ACC112 (cell line): ENCODE results near the gene TGM3.

ENCODE experiments used
- H2AFZ ChIP-seq: fragments of 200-600 bp; sonication (generic); one replicate; pipeline ENCODE4 v1.6.0; 2017; ENCODE audit warnings: antibody characterized with exemption, low read length; ENCODE audit not compliant: unreplicated experiment
- H3K27ac ChIP-seq: fragments of 200-600 bp; sonication (generic); 2 replicates; pipeline ENCODE4 v1.5.1; 2014; ENCODE audit warnings: low read depth, mild to moderate bottlenecking, antibody characterized with exemption, low read length, moderate library complexity
- H3K27me3 ChIP-seq: fragments of 200-600 bp; sonication (generic); 2 replicates; pipeline ENCODE4 v1.6.1; 2014; ENCODE audit warnings: mild to moderate bottlenecking, antibody characterized with exemption, low read length, moderate library complexity, mixed read lengths; ENCODE audit not compliant: insufficient read depth
- H3K36me3 ChIP-seq: fragments of 200-600 bp; sonication (generic); 2 replicates; pipeline ENCODE4 v1.6.1; 2016; ENCODE audit warnings: mild to moderate bottlenecking, antibody characterized with exemption, low read length, moderate library complexity, mixed read lengths; ENCODE audit not compliant: insufficient read depth
- H3K4me1 ChIP-seq: fragments of 200-600 bp; sonication (generic); one replicate; pipeline ENCODE4 v1.6.1; 2016; ENCODE audit warnings: low read length, mixed read lengths; ENCODE audit not compliant: insufficient read depth, unreplicated experiment, control insufficient read depth
- H3K4me3 ChIP-seq: fragments of 200-600 bp; sonication (generic); 2 replicates; pipeline ENCODE4 v1.5.1; 2014; ENCODE audit warnings: mild to moderate bottlenecking, low read depth, low read length
- H3K79me2 ChIP-seq: fragments of 200-600 bp; sonication (generic); one replicate; pipeline ENCODE4 v1.6.0; 2016; ENCODE audit warnings: low read length; ENCODE audit not compliant: control insufficient read depth, unreplicated experiment, insufficient read depth

The TGM3 gene

DNA sequence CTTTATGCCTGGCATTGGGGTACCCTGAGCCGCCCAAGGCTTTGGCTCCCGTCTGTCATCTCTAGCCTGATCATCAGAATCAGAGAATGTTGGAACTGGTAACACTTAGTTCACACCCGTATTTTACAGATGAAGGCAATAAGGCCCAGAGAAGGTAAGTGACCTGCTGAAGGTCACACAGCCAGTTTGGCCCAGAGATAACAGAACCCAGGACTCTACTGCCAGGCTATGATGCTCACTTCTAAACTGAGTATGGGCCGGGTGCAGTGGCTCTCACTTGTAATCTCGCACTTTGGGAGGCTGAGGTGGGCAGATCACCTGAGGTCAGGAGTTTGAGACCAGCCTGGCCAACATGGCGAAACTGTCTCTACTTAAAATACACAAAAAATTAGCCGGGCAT, 83.1 kb downstream of the TGM3 start:
- Histone ChIP-seq H3K79me2 (no peaks in the 10 kb centered on the region), H3K4me3 (no peak overlapping the region), H3K27me3 (no peaks in the 10 kb centered on the region), H2AFZ (no peak overlapping the region), H3K27ac (no peak overlapping the region), H3K4me1 (no peaks in the 10 kb centered on the region), H3K36me3 (no peaks in the 10 kb centered on the region)

GRCh38 chr20:2379511-2380229, 83.9 kb downstream of the TGM3 start:
- no peaks in the 10 kb centered on the region for H3K36me3 ChIP-seq
- H3K27ac ChIP-seq: no peak overlapping the region

DNA sequence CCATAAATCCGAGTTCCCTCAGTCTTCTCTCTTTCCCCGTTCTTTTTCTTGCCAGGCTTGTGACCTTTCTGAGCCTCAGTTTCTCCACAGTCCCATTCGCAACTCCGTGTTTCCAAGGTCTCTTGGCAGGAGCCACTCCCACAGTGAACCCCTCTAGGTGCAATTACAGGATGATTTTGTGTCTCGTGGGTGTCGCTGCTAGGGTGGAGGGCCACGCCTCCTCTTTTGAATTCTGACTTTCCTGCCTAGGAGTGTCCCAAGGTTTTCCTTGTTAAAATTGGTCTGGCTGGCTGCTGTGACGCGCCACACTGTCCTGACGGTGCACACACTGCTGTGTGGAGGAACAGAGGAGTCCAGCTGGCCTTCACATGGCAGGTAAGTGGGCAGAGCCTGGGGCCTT, 84.8 kb downstream of the TGM3 start, which contains the start of gene TGM6:
Gene TGM6, plus strand, starts transcription at position 301 of the 400 bp plus-strand sequence. Its CDS starts 68 bp downstream, at position 369.
- Histone ChIP-seq H2AFZ (no peak within 1 kb of the TSS), H3K27me3 (no peaks in the 10 kb centered on the region), H3K4me1 (no peaks in the 10 kb centered on the region), H3K36me3 (no peaks in the 10 kb centered on the region), H3K27ac (no peak within 1 kb of the TSS), H3K4me3 (no peak within 1 kb of the TSS), H3K79me2 (no peaks in the 10 kb centered on the region)

More at GRCh38 chr20:2379511-2380229, 83.9 kb downstream of the TGM3 start:
- Histone ChIP-seq H3K4me3 (no peak overlapping the region), H3K79me2 (no peaks in the 10 kb centered on the region), H3K27me3 (no peaks in the 10 kb centered on the region), H3K4me1 (no peaks in the 10 kb centered on the region), H2AFZ (no peak overlapping the region)

GRCh38 chr20:2381303-2381702, 85.5 kb downstream of the TGM3 start:
- Histone ChIP-seq H3K4me3 (no peak overlapping the region), H3K79me2 (no peaks in the 10 kb centered on the region)

GRCh38 chr20:2382833-2383232, 87.0 kb downstream of the TGM3 start:
- no peaks in the 10 kb centered on the region for H3K36me3 ChIP-seq
- H2AFZ ChIP-seq: no peak overlapping the region
- H3K27me3 ChIP-seq: no peaks in the 10 kb centered on the region
- H3K4me3 ChIP-seq: no peak overlapping the region
- H3K79me2 ChIP-seq: no peaks in the 10 kb centered on the region
- H3K27ac ChIP-seq: no peak overlapping the region
- peaks cover 7% of the 10 kb centered on the region for H3K4me1 ChIP-seq

More at GRCh38 chr20:2381303-2381702, 85.5 kb downstream of the TGM3 start:
- no peak overlapping the region for H3K27ac ChIP-seq
- no peaks in the 10 kb centered on the region for H3K27me3 ChIP-seq
- H3K36me3 ChIP-seq: no peaks in the 10 kb centered on the region
- no peaks in the 10 kb centered on the region for H3K4me1 ChIP-seq
- no peak overlapping the region for H2AFZ ChIP-seq

DNA sequence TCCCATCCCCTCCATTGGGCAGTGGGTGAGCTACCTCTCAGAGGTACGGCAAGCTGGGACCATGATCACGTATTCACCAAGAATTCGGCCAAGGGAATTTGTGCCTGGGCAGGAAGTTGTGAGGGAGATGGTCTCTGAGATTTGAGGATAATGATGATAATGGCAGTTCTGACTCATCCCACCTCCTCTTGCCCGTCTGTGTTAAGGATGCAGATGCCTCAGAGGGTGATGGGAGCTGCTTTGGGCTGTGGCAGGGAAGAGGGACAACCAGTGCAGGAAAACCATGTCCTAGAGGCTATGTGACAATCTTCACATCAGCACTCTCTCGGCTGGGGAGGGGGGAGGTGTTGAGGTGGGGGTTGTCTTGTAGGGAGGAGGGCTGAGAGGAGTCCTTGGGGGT, 89.2 kb downstream of the TGM3 start:
- Histone ChIP-seq H3K27ac (no peak overlapping the region), H2AFZ (no peak overlapping the region), H3K27me3 (peaks cover 3% of the 10 kb centered on the region; the same call in 1 of the 2 replicates)

DNA sequence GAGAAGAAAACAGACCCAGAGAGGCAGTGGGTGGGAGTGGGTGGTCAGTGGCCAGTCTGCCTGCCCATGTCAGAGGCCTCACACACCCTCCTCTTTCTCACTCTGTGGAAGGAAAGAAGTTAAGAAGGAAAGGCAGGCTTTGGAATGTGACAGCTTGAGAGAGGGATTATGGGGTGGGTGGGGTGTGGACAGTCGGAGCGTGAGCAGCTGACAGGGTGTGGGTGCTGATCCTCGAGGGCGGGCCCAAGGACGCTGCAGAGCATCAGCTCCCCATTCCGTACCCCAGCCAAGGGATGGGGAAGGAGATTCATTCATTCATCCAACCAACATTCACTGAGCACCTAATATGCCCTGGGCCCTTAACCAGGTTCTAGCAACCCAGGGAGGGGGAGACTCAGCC, 89.7 kb downstream of the TGM3 start:
- H3K27ac ChIP-seq: no peak overlapping the region
- H3K36me3 ChIP-seq: no peaks in the 10 kb centered on the region
- no peak overlapping the region for H3K4me3 ChIP-seq
- H3K4me1 ChIP-seq: peaks cover 7% of the 10 kb centered on the region
- H2AFZ ChIP-seq: no peak overlapping the region
- H3K27me3 ChIP-seq: peaks cover 5% of the 10 kb centered on the region; the same call in 1 of the 2 replicates
- no peaks in the 10 kb centered on the region for H3K79me2 ChIP-seq

More for the DNA sequence above, 89.2 kb downstream of the TGM3 start:
- H3K4me1 ChIP-seq: peaks cover 7% of the 10 kb centered on the region
- H3K4me3 ChIP-seq: no peak overlapping the region
- H3K79me2 ChIP-seq: no peaks in the 10 kb centered on the region
- no peaks in the 10 kb centered on the region for H3K36me3 ChIP-seq

- Histone ChIP-seq H3K27ac (peak overlapping the region; percentile 86), H3K27me3 (peaks cover 5% of the 10 kb centered on the region; the same call in 1 of the 2 replicates), H3K4me1 (peaks cover 7% of the 10 kb centered on the region), H2AFZ (peak overlapping the region; percentile 88), H3K79me2 (no peaks in the 10 kb centered on the region), H3K36me3 (no peaks in the 10 kb centered on the region), H3K4me3 (peak overlapping the region; percentile 50; the same call in 1 of the 2 replicates)
These were observed 90.8 kb downstream of the TGM3 start for GRCh38 chr20:2386516-2387179.

DNA sequence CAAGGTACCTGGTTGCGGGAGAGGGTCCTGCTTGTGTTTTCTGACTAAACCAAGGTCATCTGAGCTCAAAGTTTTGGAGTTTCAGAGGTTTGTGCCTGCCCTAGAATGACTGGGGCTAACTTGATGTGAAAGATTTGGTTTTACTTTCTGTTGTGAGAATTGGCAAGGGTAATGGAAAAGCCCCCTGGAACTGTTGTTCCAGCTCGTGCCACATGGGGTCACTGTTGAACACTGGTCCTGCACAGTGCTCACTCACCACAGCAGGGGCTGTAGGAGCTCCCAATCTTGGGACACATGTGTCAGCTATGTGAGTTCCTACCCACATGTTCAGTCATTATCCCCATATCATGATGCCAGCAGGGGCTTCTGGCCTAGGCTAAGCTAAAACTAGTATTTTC, 91.4 kb downstream of the TGM3 start:
- H3K36me3 ChIP-seq: no peaks in the 10 kb centered on the region
- peaks cover 8% of the 10 kb centered on the region; the same call in 1 of the 2 replicates for H3K27me3 ChIP-seq
- H2AFZ ChIP-seq: peak overlapping the region; percentile 88
- H3K4me1 ChIP-seq: peaks cover 7% of the 10 kb centered on the region
- H3K79me2 ChIP-seq: no peaks in the 10 kb centered on the region
- H3K4me3 ChIP-seq: peak overlapping the region; percentile 50; the same call in 1 of the 2 replicates
- H3K27ac ChIP-seq: peak overlapping the region; percentile 86

DNA sequence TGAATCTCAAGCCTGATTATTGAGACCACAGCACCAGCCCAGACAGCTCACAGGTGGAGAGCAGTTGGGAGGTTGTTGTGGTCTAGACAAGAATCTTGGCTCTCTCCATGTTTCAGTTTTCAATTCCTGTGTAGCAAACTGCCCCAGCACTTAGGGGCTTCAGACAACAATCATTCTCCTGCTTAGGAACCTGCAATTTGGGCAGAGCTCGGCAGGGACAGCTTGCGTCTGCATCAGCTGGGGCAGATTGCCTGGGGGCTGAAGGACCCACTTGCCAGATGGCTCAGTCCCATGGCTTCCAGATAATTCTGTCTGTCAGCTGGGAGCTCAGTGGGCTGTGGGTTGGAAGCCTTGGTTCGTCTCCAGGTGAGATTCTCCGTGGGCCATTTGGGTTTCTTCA, 91.8 kb downstream of the TGM3 start:
- Histone ChIP-seq H3K4me3 (no peak overlapping the region), H2AFZ (no peak overlapping the region), H3K36me3 (no peaks in the 10 kb centered on the region), H3K27me3 (peaks cover 8% of the 10 kb centered on the region; the same call in 1 of the 2 replicates), H3K27ac (no peak overlapping the region), H3K79me2 (no peaks in the 10 kb centered on the region), H3K4me1 (peaks cover 7% of the 10 kb centered on the region)
